Skin of body (tissue), 2 donors: ENCODE data around the gene FAF1. TPM values are rescaled to one million over a fixed set of nuclear protein-coding genes. Genes with fewer than 3 reads are reported as not detected.
"Not testable (repeated sequence)": the region's sequence is repeated elsewhere in the genome, so short reads cannot be mapped to it uniquely, and the experiment has no call there.

Experiments used
- DNase-seq: peaks from one replicate; lab custom pipeline; 2025; lab: John Stamatoyannopoulos, UW
- total RNA-seq: library from RNA; depleted of rRNA; stranded (reverse); fragments of >200 nt; gene quantifications from one replicate; pipeline ENCODE4 v1.2.3, GENCODE V29; 2014

The FAF1 gene
- 44.6 TPM for total RNA-seq

DNA sequence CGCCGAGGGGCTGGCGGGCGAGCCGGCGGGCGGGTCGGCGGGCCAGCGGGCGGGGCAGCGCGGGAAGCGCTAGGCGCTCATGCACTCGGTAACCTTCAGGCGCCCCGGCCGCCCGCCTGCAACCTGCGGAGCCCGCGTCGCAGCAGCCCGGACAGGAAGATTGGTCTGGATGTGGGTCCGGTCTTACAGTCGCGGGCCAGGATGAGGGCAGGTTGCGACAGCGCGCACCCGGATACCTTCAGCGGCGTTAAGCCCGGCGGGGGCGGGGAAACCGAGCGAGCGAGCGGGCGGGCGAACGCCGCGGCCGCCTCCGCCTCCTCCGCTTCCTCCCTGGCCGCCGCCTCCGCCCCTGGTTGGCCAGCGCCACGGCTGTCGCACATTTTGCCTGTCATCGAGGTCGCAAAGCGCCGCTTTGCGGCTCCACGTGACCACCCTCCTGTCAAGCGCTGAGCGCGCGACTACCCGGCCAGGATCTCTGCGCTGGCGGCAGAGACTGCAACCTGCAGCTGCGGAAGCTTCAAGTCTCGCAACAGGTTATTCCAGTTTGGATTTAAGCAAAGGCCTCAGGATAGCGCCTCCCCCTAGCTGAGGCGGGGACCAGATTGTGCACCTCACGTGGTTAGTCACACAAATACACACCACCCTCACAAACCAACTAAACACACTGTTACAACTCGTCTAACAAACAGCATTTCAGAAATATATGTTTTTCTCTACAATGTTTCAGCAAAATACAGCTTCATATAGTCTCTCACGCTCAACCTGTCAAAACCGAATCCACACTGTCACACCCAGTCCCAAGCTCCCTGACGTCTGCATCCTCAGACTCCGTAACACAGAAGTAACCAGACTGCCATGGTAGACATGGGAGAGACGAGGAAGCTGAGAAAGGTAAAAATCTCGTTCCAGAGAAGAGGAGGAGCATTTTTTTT lies at the start of gene FAF1:
Gene FAF1, minus strand, starts transcription at position 355 of the 932 bp plus-strand sequence. CDS start 456 bp downstream, outside the sequence.
- peak; percentile 96 for DNase-seq

- no peak for DNase-seq
Observed at GRCh38 chr1:51009381-51009780, 49.3 kb upstream of the FAF1 start.

DNA sequence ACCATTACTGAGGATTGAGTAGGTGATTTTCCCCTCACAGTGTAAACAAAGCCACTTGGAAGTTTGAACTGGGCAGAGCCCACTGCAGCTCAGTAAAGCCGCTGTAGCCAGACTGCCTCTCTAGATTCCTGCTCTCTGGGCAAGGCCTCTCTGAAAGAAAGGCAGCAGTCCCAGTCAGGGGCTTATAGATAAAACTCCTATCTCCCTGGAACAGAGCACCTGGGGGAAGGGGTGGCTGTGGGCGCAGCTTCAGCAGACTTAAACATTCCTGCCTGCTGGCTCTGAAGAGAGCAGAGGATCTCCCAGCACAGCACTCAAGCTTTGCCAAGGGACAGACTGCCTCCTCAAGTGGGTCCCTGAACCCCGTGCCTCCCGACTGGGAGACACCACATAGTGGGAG lies 45.5 kb upstream of the FAF1 start:
- not testable (repeated sequence) for DNase-seq

GRCh38 chr1:51002516-51002915 lies 42.4 kb upstream of the FAF1 start:
- no peak for DNase-seq

DNA sequence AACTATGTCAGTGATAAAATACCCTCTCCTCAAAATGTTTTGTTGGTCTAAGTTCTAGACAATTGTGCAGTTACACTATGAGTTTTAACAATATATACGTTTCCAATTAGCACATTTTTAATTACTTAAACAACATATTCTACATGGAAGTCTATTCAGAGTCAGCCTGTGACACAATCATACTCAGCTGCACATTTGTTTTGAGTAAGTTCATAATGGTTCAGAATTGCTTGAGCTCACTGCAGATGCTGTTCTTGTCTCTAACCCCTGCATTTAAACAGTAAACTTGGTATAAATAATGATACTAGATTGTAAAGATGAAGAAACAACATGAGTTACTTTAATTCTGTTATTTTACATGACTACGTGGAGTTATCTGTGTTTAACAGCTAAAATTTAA lies 40.6 kb upstream of the FAF1 start:
- DNase-seq: no peak

- no peak for DNase-seq
Observed at GRCh38 chr1:51000160-51000559, 40.1 kb upstream of the FAF1 start.

DNA sequence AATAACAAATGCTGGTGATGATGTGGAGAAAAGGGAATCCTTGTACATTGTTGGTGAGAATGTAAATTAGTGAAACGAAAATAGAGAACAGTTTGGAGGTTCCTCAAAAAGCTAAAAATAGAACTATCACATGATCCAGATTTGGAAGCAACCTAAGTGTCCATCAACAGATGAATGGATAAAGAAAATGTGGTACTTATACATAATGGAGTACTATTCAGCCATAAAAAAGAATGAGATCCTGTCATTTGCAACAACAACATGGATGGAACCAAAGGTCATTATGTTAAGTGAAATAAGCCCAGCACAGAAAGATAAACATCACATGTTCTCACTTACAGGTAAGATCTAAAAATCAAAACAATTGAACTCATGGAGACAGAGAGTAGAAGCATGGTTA lies 39.3 kb upstream of the FAF1 start:
- not testable (repeated sequence) for DNase-seq

GRCh38 chr1:50996083-50996482 lies 36.0 kb upstream of the FAF1 start:
- no peak for DNase-seq

DNA sequence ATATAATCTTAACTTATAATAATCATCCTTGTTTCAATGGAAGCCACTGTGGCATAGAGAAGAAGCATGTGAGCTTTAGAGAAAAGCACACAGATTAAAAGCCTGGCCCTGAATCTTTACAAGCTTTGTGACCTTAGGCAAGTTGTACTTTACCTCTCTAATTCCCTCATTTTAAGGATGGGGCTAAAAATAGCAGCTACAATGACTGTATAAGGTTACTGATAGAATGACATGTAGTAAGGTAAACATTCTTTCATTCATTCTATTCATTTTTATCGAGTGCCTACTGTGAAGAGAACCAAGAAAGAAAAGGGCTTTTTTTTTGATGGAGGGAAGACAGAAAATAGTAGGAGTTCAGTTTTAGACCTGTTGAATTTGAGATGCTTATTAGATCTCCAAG lies 35.6 kb upstream of the FAF1 start:
- no peak for DNase-seq

DNA sequence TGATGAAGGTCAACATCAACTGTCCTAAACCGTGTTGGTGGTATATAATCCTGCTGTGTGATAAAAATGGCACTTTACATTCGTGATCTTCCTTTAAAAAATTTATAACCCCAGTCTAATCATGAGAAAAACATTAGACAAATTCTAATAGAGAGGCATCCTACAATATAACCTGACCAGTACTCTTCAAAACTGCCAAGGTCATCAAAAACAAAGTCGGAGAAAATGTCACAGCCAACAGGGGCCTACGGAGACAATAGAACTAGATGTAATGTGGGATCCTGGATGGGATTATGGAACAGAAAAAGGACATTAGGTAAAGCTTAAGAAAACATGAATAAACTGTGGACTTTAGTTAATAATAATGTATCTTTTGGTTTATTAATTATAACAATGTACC lies 34.9 kb upstream of the FAF1 start:
- no peak for DNase-seq

- no peak for DNase-seq
Observed at GRCh38 chr1:50993645-50994044, 33.6 kb upstream of the FAF1 start.

- DNase-seq: no peak
Observed at GRCh38 chr1:50992532-50993318, 32.7 kb upstream of the FAF1 start.

DNA sequence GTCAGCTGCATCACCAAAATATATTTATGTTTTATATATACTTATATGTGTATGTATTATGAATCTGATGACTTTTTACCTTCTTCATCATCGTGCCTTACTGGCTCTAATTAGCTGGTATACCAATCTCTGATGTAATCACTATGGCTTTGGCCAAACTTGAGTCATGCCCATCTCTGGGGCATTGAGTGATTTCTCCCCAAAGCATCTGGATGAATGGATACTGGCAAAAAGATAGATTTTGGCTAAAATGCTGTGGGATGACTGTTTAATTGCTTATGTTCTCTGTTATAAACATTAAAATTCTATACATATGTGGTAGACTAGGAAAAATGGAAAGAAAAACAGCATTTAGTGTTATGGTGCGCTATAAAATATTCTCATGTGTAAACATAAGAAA lies 29.6 kb upstream of the FAF1 start:
- DNase-seq: no peak

DNA sequence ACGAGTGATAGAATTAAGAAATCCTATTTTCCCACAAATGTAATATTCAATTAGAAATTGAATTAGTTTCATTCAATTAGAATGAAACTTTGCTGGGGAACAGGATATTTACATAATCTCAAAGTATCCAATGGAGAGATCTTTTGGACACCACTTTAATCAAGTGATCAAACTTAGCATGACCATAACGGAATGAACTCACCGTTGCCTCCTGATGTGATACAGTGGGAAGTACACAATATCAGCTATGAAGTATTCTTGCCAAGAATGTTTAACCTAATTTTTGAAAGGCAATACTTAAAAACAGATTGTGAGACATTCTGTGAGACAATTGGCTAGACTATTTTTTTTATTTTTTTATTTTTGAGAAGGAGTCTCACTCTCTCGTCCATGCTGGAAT lies 26.6 kb upstream of the FAF1 start:
- DNase-seq: no peak

DNA sequence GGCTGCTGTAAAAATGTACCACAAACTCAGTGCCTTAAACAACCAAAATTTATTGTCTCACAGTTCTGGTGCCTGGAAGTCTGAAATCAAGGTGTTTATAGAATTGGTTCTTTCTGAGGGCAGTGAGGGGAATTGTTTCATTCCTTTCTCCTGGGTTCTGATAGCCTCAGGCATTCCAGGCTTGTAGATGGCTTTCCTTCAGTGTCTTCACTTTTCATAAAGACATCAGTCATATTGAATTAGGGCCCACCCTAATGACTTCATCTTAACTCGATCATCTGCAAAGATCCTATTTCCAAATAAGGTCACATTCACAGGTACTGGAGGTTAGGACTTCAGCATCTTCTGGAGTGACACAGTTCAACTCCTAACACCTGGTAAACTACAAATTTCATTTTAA lies 25.0 kb upstream of the FAF1 start:
- no peak for DNase-seq

GRCh38 chr1:50983219-50983802 lies 23.2 kb upstream of the FAF1 start:
- DNase-seq: no peak

DNA sequence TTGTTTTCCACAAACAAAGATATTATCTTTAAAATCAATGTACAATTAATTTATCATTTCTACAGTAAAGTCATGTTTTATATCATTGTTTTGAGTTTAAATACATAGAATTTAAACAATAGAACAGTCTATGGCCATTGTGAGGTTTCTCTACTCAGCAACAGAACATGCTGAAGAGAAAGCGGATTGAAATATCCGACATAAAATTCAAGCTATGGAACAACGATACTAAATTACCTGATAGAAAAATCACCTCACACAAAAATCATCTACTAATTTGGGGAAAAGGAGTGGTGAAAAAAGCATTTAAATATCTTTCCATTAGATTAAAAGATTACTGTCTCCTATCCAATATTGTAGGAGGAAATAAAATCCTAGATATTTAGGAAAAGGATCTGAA lies 22.5 kb upstream of the FAF1 start:
- DNase-seq: no peak

DNA sequence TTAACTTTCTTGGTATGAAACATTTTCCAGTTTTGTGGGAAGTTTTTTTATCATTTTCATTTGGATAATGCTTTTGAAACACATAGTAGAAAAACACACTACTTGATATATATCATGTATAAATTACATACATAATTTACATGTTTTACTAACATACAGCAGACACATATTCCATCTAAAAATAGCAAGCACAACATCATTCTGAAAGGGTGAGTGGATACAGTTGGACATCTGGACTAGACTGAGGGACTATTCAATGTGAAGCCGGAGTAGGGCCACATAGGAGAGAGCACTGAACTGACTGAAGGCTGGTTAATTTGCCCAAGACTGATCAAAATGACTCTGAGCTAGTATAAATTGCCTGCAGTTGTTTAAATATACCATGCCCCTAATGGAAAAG lies 21.7 kb upstream of the FAF1 start:
- no peak for DNase-seq

- DNase-seq: no peak
Observed at GRCh38 chr1:50980505-50980904, 20.4 kb upstream of the FAF1 start.

DNA sequence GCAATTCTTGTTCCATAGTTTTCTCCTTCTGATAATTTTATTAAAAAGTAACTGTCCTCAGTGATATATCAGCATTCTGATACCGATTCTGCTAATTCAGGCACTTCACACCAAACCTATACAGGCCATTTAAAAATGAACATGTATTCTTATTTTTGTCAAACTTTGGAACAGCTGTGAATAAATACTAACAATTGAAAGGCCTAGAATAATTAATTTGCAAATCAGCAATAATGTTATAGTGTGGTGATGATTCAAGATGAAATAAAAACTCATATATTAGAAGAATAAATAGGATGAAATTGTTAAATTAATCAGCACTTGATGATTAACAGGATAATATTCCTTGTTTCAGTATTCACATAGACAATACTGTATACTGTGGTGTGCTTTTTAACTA lies 19.9 kb upstream of the FAF1 start:
- no peak for DNase-seq

DNA sequence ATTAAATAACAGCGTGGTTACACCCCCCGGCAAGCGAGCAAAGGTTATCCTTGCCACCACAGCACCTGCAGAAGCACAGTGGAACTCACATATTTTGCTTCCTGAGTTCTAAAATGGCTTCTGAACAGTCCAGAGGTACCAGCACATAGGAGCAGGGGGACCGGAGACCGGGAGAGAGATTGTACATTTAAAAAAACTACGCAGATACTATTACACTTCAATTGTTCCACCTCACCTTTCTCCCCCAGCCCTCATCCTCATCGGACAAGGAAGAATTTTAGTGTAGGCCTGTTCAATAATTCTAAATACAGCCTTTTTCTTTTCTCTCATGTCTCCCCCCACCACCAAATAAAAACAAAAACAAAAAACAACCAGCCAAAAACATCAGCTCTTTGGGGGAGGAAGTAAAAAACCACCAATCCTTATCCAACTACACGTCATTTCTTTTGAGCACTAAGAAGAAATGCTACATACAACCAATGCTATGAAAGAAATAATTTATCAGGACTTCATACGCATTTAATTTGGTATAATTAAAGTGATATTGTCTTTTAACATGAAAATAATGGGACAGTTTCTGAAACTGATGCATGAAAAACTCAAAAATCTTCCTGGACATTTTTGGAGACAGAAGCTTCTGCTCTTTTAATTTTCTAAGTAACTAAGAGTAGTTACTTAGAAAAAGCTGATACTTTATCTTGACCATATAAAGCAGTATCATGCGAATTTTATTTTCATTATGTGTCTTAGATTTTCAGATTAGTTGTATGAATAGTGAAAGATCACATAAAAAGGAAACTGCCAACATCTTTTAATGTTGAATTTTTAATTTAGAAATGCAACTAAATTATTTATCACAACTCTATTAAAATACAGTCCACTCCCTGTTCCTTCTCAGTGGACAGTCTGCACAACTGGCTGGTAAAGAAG lies 19.1 kb upstream of the FAF1 start:
- no peak for DNase-seq
